ENCODE measurements around the gene AXIN1. TPM values are rescaled to one million over a fixed set of nuclear protein-coding genes. Genes with fewer than 3 reads are reported as not detected.
A peak's percentile ranks its signal among the peaks of the same experiment; 100 is the strongest.
"Not testable (repeated sequence)": the region's sequence is repeated elsewhere in the genome, so short reads cannot be mapped to it uniquely, and the experiment has no call there.

AXIN1 gene
- total RNA-seq, 1 donor from 2014 or later = 43.5 TPM

DNA sequence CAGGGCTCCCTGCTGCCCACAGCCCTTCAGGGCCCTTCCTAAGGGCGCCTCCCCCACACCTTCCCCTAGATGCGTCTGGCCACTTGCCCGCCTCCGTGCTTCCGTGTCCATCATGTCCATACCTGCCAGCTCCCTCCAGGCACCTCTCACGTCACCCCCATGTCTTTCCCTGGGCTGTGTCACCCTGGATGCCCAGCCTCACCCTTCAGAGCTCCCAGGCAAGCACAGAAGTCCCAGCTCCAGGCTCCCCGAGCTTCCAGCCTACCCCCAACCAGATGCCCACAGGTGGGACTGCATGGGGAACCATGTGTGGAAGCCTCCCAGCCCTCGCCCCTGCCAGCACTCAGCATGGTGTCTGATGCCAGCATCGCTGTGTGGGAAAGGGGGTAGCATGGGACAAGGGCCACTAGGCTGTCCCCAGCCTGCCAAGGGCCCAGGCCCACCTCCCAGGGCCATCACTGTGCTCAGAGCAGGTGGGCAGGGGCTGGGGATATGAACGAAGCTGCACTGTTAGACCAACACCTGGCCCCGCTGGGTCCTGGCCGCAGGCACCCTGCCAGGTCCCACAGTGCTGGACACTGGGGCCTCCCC, 1.9 kb upstream of the AXIN1 start:
- no peak for DNase-seq (ENCODE audit: low read depth)

DNA sequence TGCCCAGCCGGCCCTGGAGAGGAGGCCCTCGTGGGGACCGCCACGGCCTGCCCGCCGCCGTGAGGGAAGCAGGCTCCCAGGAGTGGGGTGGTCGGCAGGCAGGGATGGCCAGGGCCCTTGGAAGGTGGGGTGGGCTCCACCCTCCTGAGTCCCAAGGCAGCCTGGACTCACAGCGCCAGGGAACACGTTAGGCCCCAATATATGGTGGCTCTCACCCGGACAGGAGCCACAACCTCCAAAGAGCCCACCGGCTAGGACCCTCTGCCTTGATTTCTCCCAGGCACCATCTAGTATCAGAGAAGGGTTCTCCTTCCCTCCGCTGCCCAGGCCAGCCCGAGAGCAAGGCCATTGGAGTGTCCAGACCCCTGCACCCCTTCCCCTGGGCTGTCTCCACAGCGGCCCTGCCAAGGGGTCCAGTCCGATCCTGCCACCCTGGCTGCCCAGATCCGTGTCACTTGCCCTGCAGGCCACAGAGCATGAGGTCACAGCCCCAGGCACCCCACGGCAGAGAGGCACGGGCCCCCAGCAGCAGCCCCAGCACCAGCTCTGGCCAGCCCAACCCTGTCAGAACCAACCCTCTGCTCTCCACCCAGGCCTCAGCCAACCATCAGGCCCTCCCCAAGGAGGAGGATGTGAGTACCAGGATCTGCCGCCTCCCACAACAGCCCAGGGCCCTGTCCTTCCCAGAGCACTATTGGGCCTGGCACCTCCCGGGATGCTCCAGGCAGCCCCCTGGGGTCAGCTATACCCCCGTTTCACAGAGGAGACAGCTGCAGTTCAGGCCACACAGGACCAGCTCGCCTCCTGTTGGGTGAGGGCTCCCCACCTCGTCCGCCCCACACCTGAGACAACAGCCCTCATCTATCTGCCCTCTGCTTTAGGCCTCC, 1.1 kb upstream of the AXIN1 start:
- no peak for DNase-seq (ENCODE audit: low read depth)

DNA sequence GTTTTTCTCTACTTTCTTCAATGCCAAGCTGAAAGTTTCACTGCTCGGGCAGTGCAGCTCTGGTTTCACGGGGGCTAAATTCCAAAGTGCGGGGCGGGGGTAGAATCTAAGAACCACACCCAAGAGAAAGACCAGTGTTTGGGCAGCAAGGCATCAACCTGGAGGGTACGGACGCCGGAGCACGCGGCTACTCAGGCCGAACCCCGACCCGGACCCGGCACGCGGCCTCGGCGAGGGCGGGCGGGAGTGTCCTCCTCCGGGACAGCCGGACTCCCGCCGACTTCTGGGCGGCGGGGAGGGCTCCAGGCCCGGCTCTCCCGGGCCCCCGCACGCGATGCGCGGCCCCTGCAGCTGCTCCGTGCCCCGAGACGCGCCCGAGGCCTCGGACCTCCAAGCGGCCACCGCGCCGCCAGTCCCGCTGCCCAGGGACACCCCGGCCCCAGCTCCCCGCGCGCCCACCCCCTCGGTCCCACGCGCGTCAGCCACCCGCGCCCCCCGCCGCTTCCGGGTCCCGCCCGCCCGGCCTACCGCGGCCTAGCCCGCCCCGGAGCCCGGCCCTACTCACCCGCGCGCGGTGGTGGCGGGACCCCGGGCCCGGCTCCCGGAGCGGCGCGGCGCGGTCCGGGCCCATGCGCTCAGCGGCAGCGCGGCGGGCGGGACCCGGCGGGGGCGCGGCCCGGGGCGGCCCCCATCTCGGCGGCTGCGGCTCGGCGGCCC, 561 bp downstream of the AXIN1 start:
- DNase-seq (ENCODE audit: low read depth) = no peak

DNA sequence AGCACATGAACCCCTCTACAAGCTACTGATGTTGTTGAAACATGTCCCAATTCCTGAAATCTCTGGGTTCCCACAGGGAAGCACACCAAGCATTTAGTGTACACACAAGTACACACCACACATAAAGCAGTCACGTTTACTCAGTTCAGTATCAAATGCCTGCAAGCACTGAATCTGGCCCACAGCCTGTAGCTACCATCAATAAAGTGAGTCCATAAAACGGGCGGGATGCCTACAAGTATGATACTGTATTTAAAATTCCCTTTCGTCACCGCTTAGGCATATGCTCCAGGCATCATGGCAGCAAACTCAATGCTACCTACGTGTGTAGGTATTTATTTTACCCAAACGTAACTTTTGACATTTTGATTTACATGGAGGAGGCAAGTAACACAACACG, 2.3 kb downstream of the AXIN1 start:
- DNase-seq (ENCODE audit: low read depth) = no peak

DNA sequence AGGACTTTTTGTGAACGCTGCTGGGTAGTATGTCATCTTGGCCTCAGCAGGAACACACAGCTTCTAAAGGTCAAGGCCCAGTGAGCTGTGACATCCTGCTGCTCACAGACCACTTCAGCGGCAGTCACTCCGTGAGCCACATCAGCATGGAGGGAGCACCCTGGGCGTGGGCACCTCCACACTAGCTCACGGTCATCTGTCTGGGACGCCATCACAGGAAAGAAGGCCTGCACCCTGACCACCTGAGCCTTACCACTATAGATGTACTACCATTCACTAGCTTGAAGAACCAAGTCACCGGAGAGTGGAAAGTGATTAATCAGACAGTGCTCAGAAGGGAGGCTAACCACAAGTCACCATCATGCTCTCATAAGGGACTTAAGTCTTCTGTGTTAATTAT, 3.3 kb downstream of the AXIN1 start:
- DNase-seq (ENCODE audit: low read depth) = peak; percentile 55

DNA sequence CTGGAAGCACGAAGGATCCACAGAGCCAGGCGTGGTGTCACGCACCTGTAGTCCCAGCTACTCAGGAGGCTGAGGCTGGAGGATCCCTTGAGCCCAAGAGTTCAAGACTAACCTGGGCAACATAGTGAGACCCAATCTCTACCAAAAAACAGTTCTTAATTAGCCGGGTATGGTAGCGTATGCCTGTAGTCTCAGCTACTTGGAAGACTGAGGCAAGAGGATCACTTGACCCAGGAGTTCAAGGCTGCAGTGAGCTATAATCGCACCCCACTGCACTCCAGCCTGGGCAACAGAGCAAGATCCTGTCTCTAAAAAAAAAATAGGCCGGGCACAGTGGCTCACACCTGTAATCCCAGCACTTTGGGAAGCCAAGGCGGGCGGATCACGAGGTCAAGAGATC, 4.0 kb downstream of the AXIN1 start:
- not testable (repeated sequence) for DNase-seq (ENCODE audit: low read depth)

DNA sequence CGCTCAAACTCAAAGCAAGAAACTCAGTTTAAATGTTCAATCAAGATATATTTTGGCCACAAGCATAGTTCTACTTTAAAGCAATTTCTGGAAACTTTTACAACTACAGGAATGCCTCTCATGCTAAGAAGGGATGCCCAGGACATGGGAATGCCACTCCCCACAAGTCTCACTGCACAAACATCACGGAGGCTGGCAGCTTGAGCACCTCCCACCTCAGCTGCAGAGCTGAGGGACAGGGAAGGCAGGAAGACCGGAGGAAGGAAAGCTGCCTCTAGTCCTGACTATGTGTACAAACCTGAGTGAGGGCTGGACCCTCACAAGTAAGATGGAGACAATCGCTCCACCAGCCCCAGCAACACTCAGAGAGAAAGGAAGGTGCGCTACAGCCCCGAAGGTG, 5.3 kb downstream of the AXIN1 start:
- DNase-seq (ENCODE audit: low read depth) = no peak

DNA sequence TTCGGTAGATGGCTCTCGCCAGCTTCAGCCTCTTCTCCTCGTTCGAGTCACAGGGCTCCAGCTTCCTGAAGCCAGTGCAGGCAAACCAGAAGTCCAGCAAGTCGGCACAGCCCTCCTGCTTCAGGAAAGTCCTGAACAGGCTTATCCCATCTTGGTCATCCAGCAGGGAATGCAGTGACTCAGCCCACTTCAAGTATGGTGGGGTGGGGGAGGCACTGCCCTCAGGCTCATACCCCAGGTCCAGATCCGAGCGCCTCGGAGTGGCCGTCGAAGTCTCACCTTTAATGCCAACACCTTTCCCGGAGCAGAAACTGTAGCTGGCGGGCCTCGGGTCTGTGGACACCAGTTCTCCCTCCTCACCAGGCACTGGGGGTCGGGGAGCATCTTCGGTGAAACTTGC, 5.9 kb downstream of the AXIN1 start:
- DNase-seq (ENCODE audit: low read depth) = peak; percentile 16

DNA sequence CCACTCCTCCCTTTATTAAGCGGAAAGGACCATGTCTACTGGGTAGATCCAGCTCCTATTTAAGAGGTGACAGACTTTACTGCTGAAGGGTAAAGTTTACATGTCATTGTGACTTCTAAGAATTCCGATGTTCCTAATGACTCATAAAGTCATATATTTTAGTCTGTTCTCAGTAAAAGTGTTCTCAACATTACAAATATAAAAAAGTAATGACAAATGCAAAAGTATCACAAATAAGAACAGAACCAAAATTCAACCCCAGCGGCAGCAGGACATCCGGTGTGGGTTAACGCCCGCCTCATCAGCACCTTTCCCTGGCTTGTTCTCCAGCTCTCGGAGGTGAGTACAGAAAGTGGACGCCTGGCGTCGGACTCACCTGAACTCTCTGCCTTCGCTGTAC, 6.8 kb downstream of the AXIN1 start:
- DNase-seq (ENCODE audit: low read depth) = no peak

DNA sequence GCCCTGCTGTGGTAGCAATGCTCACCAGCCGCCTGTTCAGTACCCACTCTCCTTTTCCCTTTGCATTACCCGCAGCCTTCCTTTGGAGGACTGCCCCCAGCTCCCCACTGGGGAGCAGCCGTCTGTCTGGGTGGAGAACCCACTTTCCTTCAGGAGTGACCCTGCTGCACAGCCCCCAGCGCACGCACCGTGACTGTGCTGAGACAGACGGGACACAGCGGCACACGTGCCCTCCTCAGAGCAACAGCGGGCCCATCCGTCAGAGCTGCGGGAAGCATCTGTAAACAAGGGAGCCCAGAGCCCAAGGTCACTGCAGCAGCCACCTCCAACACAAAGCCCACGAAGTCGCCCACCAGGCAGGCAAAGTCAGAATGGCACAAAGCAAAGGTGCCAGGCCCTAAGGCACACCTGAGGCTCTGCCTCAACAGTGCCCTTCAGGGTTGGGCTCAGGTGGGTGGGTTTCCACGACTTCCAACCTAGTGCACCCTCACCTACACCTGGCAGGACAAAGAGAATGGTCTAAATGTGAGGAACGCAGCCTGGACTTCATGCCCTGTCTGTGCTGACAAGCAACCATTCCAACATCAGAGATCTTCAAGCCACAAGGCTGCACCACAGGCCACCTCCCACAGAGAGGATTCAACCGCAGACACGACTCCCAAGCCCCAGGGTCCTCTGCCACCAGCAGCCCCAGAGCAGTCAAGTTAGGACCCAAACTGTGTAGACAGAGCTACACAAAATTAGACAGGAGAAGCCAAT, 9.9 kb downstream of the AXIN1 start:
- DNase-seq (ENCODE audit: low read depth) = no peak

DNA sequence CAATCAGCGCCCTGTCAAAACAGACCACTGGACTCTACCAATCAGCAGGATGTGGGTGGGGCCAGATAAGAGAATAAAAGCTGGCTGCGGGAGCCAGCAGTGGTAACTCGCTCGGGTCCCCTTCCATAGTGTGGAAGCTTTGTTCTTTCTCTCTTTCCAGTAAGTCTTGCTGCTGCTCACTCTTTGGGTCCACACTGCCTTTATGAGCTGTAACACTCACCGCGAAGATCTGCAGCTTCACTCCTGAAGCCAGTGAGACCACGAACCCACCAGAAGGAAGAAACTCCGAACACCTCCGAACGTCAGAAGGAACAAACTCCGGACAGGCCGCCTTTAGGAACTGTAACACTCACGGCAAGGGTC, 10.6 kb downstream of the AXIN1 start:
- DNase-seq (ENCODE audit: low read depth) = not testable (repeated sequence)

DNA sequence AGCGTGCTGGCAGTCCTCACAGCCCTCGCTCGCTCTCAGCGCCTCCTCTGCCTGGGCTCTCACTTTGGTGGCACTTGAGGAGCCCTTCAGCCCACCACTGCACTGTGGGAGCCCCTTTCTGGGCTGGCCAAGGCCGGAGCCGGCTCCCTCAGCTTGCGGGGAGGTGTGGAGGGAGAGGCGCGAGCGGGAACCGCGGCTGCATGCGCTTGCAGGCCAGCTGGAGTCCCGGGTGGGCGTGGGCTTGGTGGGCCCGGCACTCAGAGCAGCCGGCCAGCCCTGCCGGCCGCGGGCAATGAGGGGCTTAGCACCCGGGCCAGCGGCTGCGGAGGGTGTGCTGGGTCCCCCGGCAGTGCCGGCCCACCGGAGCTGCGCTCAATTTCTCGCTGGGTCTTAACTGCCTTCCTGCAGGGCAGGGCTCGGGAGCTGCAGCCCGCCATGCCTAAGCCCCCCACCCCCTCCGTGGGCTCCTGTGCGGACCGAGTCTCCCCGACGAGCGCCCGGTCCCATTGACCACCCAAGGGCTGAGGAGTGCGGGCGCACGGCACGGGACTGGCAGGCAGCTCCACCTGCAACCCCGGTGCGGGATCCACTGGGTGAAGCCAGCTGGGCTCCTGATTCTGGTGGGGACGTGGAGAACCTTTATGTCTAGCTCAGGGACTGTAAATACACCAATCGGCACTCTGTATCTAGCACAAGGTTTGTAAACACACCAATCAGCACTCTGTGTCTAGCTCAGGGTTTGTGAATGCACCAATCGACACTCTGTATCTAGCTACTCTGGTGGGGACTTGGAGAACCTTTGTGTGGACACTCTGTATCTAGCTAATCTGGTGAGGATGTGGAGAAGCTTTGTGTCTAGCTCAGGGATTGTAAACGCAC, 11.2 kb downstream of the AXIN1 start:
- not testable (repeated sequence) for DNase-seq (ENCODE audit: low read depth)

DNA sequence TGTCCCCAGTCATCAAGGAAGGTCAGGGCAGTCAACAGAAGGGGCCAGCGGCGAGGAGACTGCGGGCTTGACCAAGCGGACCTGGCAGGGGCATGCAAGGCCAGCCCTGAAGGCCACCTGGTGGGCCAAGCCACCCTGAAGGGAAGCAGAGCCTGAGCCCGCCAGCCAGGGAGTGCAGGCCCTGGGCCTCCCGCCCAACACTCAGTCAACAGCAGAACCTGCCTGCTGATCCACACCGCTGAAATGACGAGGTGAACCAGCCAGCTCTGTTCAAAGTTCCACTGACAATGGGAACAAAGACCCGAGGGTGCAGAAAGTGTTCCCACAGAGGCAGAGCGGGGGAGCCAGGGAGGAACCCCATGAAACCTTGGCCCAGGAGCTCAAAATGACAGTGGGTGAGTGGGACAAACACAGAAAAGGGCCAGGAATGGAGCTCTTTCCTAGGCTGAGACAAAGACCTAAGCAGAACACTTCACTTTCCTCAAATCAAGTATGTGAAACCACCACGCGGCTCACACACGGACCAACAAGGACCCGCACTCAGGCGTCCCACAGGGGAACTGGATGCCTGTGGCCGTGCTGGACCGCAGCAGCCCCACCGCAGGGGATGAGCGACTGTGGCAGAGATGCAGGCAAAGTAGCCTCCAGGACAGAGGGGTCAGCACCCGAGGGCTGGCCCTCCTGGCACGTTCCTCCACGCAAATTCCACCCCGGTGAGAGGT, 12.0 kb downstream of the AXIN1 start:
- no peak for DNase-seq (ENCODE audit: low read depth)

DNA sequence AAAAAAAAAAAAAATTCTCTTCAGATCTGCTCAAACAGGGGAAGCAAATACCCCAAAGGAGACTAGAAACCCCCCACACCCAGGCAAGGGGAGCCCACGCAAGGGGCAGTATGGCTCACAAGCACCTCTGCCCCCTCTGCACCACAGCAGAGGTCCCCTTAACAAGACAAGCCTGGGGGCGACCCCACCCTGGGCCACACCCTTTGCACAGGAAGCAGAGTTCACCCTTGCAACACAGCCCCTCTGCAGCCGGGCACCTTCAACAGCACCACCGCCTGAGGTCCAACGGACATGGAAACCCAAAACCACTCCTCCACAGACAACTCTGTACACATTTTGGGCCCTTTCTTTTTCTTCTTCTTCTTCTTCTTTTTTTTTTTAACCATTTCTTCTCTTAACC, 12.8 kb downstream of the AXIN1 start:
- DNase-seq (ENCODE audit: low read depth) = no peak

DNA sequence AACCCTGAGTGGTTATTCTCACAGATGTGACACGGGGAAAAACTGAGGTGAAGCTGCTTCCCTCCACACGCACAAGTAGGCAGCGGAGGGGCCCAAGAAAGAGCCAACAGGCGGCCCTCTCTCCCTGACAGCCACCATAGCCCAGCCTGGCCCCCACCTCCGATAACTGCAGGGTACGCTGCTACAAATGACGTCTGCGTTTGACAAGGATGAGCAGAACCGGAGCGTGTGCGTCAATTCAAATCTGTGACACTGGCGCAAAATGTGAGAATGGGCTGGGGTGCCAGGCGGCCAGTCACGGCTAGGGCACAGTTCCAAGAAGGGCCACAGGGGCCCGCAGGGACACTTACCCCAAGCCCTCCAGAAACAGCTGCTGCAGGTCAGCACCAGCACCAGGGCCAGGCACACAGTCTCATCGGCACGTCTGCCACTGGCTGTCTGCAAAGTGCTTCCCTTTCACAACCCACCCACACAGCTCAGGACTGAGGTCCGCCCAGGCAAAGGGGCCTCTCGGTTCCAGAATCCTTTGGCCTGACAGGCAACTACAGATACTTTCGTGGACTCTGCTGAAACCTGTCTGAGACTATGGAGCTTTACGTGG, 14.4 kb downstream of the AXIN1 start:
- no peak for DNase-seq (ENCODE audit: low read depth)

DNA sequence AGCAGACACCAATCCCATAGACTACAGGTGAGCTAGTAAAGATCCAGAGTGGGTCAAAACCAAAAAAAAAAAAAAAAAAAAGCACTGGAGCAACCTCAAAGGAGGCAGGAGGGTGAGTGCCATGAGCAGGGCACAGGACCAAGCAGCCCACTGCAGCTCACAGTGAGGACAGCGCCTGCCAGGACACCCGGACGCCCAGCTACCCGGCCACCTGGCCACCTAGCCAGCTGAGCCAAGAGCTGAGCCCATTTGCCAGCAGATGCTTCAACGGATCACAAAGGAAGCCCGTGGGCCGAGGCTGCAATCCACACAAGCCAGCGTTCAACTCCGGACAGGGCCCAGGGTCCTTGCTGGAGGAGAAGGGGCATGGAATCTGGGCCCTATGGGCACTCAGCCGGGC, 15.1 kb downstream of the AXIN1 start:
- DNase-seq (ENCODE audit: low read depth) = no peak

DNA sequence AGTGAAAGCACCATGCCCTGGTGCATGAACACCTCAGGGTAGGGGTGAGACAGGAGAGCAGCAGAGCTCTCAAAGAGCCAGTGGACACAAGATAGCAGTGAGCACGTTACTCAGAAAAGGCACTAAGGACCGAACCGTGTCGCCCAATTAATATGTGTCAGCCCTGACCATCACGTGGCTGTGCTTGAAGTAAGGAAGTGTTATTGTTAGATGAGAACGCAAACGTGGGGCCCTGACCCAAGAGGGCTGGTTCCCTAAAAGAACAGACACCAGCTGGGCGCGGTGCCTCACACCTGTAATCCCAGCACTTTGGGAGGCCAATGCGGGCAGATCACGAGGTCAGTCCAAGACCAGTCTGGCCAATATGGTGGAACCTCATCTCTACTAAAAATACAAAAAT, 16.3 kb downstream of the AXIN1 start:
- DNase-seq (ENCODE audit: low read depth) = no peak

DNA sequence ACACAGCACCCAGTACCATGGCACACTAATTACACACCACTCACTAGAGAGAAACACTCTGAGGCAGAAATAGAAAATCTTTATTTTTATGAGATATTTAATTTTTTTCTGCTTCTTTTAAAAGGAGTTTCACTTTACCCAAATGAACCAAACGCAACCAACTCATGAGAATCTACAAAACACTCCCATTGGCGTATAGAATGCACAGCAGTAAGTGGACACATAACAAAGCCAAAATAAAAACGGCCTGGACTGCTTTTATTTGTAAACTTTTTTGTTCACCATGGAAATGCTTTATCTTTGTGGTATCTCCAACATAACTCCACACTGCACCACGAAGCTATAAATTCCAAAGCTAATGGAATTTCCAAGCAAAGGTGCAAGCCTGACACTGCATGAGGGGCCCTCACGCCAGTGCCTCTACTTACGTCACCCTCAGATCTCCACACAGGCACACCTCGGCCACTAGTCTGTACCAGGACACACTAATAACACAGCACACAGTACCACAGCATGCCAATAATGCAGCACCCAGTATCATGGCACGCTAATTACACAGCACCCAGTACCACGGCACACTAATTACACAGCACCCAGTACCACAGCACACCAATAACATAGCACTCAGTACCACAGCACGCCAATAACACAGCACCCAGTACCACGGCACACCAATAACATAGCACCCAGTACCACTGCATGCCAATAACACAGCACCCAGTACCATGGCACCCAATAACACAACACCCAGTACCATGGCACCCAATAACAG, 17.5 kb downstream of the AXIN1 start:
- not testable (repeated sequence) for DNase-seq (ENCODE audit: low read depth)

DNA sequence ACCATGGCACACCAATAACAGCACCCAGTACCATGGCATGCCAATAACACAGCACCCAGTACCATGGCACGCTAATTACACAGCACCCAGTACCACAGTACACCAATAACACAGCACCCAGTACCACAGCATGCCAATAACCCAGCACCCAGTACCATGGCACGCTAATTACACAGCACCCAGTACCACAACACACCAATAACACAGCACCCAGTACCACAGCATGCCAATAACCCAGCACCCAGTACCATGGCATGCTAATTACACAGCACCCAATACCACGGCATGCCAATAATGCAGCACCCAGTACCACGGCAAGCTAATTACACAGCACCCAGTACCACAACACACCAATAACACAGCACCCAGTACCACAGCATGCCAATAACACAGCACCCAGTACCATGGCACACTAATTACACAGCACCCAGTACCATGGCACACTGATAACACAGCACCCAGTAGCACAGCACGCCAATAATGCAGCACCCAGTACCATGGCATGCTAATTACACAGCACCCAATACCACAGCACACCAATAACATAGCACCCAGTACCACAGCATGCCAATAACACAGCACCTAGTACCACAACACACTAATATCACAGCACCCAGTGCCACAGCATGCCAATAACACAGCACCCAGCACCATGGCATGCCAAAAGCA, 18.2 kb downstream of the AXIN1 start:
- DNase-seq (ENCODE audit: low read depth) = not testable (repeated sequence)

Data from renal cortical epithelial cell (primary cell).